Adipocyte (in vitro differentiated cells): Measurements from ENCODE around the gene DLEC1.
A peak's percentile ranks its signal among the peaks of the same experiment; 100 is the strongest.

ENCODE experiments used
- DNase-seq: peaks from one replicate; pipeline ENCODE4 v3.0.0-alpha.2; 2015; ENCODE audit warnings: low read depth
- H3K27me3 ChIP-seq: replicated peaks from 2 replicates; pipeline ENCODE4 v1.7.0; 2013; ENCODE audit warnings: mild to moderate bottlenecking, low read length, moderate library complexity; ENCODE audit not compliant: control insufficient read depth, insufficient read depth
- H3K36me3 ChIP-seq: 2 replicates; pipeline ENCODE4 v1.7.0; 2013; ENCODE audit warnings: low read length, mild to moderate bottlenecking, moderate library complexity; ENCODE audit not compliant: control insufficient read depth, insufficient read depth, severe bottlenecking
- H3K4me1 ChIP-seq: 2 replicates; pipeline ENCODE4 v1.7.0; 2013; ENCODE audit warnings: mild to moderate bottlenecking, low read length, moderate library complexity; ENCODE audit not compliant: control insufficient read depth, insufficient read depth
- H3K4me3 ChIP-seq: 2 replicates; pipeline ENCODE4 v1.7.0; 2013; ENCODE audit warnings: mild to moderate bottlenecking, low read length, moderate library complexity
- H3K9ac ChIP-seq: 2 replicates; pipeline ENCODE4 v1.7.0; 2013; ENCODE audit warnings: mild to moderate bottlenecking, low read length, moderate library complexity
- H3K9me3 ChIP-seq: 2 replicates; pipeline ENCODE4 v1.7.0; 2013; ENCODE audit warnings: mild to moderate bottlenecking, low read length, moderate library complexity; ENCODE audit not compliant: control insufficient read depth

Gene DLEC1

DNA sequence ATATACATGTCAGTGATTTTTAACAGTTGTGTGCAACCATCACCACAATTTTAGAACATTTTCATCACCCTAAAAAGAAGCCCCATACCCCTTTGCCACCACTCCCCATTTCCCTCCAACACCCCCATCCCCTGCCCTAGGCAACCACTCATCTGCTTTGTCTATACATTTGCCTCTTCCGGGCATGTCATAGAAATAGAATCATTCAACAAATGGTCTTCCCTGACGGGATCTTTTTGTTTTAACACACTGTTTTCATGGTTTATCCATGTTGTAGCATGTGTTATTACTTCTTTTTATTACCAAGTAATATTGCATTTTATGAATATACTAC lies 44.4 kb upstream of the DLEC1 start:
- H3K4me3 ChIP-seq: peak overlapping the region; percentile 82
- DNase-seq: no peak
- H3K4me1 ChIP-seq: peaks cover 17% of the 10 kb centered on the region
- H3K9ac ChIP-seq: peak overlapping the region; percentile 86
- H3K36me3 ChIP-seq: no peaks in the 10 kb centered on the region
- H3K9me3 ChIP-seq: no peaks in the 10 kb centered on the region
- no peaks in the 10 kb centered on the region for H3K27me3 ChIP-seq

DNA sequence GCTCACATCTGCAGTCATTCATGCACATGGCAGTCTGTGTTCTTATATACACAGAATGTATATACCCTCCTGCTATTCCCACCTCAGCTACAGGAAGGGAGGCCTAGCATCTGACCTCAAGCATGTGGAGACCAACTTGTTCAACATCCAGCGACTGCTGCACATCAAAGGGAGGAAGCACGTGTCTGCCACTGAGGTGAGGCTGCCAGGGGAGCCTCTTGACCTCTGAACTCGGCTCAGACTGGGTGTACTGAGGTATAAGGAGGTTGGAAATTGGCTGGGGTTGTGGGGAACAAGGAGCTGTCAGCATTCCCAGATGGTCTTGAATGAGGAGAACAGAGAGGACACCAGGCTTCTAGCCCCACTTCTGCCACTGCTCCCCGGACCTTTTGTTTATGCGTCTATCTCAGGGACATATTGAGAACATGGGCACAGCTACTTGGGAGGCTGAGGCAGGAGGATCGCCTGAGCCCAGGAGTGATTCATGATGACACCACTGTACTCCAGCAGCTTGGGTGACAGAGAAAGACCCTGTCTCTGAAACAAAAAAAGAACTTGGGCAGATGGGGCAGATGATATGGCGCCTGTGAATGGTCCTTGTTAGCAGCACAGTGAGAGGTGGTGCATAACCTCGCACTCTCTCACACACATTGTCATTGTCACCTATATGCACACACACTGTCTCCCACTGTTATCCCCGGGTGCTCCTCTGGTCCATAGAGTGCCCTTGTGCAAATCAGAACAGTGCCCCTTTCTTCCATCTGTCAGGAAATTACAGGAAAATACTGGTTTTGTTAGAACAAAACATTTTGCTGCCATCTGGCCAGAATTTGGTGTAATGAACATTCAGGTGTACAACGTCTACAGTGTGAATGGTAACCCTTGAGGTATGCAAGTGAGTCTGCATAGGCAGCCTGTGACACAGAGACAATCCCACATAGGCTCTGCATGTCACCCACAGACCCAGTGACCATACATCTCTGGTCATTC lies 43.1 kb upstream of the DLEC1 start:
- no peaks in the 10 kb centered on the region for H3K36me3 ChIP-seq
- H3K9me3 ChIP-seq: no peaks in the 10 kb centered on the region
- no peak overlapping the region for H3K9ac ChIP-seq
- no peaks in the 10 kb centered on the region for H3K27me3 ChIP-seq
- peaks cover 17% of the 10 kb centered on the region for H3K4me1 ChIP-seq
- no peak for DNase-seq
- no peak overlapping the region for H3K4me3 ChIP-seq

DNA sequence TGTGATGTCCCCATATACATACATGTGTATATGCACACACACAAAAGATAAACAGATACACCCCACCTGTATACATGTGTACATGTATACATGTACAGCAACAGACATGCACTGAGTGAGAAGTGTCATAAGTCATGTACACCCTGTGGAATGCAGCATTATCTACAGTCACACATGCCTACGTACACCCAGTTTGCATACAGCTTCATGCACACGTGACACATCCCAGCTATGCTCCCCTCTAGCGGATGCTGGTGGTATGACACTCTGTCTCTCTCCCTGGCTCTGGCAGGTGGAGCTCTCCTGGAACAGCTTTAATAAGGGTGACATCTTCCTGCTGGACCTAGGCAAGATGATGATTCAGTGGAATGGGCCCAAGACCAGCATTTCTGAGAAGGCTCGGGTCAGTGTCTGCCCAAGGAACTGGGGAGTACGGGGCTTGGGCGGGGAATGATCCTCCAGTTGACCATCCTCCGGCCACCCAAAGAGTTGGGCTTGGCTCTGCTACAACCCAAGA lies 42.2 kb upstream of the DLEC1 start:
- no peaks in the 10 kb centered on the region for H3K27me3 ChIP-seq
- no peaks in the 10 kb centered on the region for H3K9me3 ChIP-seq
- peaks cover 17% of the 10 kb centered on the region for H3K4me1 ChIP-seq
- peaks cover 3% of the 10 kb centered on the region for H3K36me3 ChIP-seq
- no peak overlapping the region for H3K9ac ChIP-seq
- H3K4me3 ChIP-seq: no peak overlapping the region
- DNase-seq: peak; percentile 83

DNA sequence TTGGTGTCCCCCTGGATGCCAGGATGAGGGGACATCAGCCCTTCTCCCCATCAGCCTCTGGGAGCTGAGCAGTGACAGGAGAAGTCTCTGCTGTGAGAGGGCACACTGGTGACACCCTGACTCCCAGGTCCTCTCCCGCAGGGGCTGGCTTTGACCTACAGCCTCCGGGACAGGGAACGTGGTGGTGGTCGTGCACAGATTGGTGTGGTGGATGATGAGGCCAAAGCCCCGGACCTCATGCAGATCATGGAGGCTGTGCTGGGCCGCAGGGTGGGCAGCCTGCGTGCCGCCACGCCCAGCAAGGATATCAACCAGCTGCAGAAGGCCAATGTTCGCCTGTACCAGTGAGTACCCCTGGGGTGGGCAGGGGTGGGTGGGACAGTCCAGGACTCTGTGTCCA lies 41.7 kb upstream of the DLEC1 start:
- no peak overlapping the region for H3K4me3 ChIP-seq
- no peaks in the 10 kb centered on the region for H3K9me3 ChIP-seq
- peaks cover 17% of the 10 kb centered on the region for H3K4me1 ChIP-seq
- H3K9ac ChIP-seq: no peak overlapping the region
- peaks cover 3% of the 10 kb centered on the region for H3K36me3 ChIP-seq
- H3K27me3 ChIP-seq: no peaks in the 10 kb centered on the region
- DNase-seq: no peak

DNA sequence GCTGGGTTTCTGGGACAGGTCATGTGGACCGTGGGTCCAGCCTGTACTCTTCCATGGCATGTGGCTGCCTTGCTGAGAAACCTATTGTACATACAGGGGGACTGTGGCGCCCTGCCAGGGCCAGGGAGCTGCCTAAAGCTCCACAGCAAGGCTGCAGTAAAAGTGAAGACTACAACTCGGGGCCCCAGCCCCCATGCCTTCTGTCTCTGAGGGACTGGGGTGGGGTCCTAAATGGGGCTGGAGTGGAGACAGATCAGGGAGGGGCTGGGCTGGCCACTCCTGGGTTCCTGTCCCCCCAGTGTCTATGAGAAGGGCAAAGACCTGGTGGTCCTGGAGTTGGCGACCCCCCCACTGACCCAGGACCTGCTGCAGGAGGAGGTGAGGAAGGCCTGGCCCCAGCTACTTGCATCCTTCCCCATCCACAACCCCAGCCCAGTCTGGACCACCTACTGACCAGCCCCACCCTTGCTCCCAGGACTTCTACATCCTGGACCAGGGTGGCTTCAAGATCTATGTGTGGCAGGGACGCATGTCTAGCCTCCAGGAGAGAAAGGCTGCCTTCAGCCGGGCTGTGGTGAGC lies 41.1 kb upstream of the DLEC1 start:
- H3K4me3 ChIP-seq: no peak overlapping the region
- H3K4me1 ChIP-seq: peaks cover 17% of the 10 kb centered on the region
- H3K27me3 ChIP-seq: no peaks in the 10 kb centered on the region
- DNase-seq: no peak
- peaks cover 3% of the 10 kb centered on the region for H3K36me3 ChIP-seq
- no peaks in the 10 kb centered on the region for H3K9me3 ChIP-seq
- H3K9ac ChIP-seq: peak overlapping the region; percentile 91

DNA sequence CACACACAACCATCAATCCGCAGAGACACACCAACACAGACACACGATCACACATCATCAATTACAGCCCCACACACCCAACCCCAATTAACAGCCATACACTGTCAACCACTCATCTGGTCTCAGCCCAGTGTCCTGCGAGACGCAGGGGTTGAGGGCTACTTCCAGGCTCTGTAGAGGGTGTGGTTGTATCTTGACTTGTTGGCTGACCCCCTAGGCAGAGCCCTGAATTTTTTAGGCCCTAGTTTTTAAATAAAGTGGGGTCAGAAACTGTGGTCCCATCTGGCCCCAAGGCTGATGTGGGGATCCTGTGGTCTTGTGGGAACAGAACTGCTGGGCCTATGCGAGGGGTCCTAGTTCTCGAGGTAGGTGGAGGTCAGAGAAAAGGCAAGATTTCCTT lies 39.2 kb upstream of the DLEC1 start:
- Histone ChIP-seq H3K27me3 (no peaks in the 10 kb centered on the region), H3K36me3 (peaks cover 3% of the 10 kb centered on the region), H3K4me3 (no peak overlapping the region), H3K9me3 (no peaks in the 10 kb centered on the region), H3K9ac (no peak overlapping the region), H3K4me1 (peaks cover 19% of the 10 kb centered on the region)
- no peak for DNase-seq

DNA sequence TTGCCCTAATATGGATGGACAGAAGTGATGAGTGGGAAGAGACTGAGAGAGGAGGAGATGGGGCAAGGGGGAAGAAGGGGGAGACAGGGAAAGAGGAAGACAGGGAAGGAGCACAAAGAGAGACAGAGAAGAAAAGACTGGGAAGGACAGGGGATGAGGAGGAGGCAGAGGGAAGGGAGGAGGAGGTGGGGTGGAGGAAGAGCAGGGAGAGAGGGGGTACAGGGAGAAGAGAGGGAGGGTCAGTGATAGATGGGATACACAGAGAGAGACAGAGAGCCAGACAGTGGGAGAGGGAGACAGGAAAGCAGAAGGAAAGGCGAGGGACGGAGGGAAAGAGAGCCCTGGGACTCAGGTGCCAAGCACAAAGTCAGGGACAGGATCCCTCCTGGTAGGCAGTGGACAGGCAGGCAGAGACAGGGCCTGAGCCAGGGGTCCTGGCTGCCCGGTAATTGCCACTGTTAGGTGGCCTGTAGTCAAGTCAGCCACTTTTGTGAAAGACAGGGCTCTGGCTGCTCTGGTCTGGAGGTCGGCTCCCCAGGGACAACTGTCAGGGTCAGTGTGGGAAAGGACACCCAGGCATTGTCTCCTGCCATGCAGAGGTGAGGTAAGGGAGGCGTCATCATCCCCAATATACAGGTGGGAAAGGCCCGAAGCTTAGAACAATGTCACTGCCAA lies 38.6 kb upstream of the DLEC1 start:
- no peaks in the 10 kb centered on the region for H3K27me3 ChIP-seq
- H3K4me1 ChIP-seq: peaks cover 19% of the 10 kb centered on the region
- no peak overlapping the region for H3K9ac ChIP-seq
- DNase-seq: no peak
- H3K9me3 ChIP-seq: no peaks in the 10 kb centered on the region
- peaks cover 3% of the 10 kb centered on the region for H3K36me3 ChIP-seq
- H3K4me3 ChIP-seq: no peak overlapping the region

DNA sequence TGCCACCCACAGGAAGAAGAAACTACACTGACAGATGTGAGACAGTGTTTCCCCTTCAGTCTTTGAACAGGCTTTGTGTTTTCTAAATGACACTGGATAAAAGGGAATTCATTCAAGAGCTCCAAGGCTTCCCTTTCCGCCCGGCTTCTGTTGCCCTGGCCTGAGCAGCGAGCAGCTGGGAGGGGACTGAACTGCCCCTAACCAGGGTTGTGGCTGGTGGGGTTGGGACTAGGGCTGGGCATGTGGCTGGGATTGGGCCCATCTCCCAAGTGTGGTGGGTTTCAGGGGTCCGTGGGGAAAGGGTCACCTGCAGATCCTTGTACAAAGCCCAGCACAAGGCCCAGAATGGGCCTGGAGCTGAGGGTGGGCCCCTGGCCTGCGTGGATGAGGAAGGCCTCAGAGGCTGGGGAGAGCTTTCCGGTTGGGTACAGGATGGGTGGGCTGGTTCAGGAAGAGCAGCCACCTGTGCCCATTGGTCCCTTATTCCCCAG lies 38.0 kb upstream of the DLEC1 start:
- peaks cover 3% of the 10 kb centered on the region for H3K36me3 ChIP-seq
- H3K9ac ChIP-seq: no peak overlapping the region
- no peaks in the 10 kb centered on the region for H3K27me3 ChIP-seq
- DNase-seq: no peak
- H3K4me3 ChIP-seq: no peak overlapping the region
- peaks cover 22% of the 10 kb centered on the region for H3K4me1 ChIP-seq
- H3K9me3 ChIP-seq: no peaks in the 10 kb centered on the region

DNA sequence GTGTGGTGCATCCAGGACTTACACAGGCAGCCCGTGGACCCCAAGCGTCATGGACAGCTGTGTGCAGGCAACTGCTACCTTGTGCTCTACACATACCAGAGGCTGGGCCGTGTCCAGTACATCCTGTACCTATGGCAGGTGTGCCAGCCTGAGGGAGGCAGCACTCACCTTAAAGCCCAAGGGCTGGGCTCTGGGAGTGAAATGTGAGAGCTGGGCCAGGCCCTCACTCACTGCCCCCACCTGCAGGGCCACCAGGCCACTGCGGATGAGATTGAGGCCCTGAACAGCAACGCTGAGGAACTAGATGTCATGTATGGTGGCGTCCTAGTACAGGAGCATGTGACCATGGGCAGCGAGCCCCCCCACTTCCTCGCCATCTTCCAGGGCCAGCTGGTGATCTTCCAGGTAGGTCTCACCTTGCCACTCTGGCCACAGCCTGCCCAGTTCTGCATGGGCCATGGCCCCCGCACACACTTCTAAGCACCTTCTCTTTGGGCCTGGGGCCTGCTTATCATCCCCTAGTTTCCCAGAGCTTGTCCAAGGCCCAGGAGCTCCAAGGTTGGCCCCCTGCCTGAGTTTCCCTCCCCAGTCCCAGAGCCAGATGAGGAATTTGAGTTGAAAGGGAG lies 37.4 kb upstream of the DLEC1 start:
- H3K27me3 ChIP-seq: no peaks in the 10 kb centered on the region
- H3K4me3 ChIP-seq: no peak overlapping the region
- peaks cover 9% of the 10 kb centered on the region for H3K36me3 ChIP-seq
- no peak overlapping the region for H3K9ac ChIP-seq
- DNase-seq: no peak
- H3K4me1 ChIP-seq: peaks cover 22% of the 10 kb centered on the region
- no peaks in the 10 kb centered on the region for H3K9me3 ChIP-seq

DNA sequence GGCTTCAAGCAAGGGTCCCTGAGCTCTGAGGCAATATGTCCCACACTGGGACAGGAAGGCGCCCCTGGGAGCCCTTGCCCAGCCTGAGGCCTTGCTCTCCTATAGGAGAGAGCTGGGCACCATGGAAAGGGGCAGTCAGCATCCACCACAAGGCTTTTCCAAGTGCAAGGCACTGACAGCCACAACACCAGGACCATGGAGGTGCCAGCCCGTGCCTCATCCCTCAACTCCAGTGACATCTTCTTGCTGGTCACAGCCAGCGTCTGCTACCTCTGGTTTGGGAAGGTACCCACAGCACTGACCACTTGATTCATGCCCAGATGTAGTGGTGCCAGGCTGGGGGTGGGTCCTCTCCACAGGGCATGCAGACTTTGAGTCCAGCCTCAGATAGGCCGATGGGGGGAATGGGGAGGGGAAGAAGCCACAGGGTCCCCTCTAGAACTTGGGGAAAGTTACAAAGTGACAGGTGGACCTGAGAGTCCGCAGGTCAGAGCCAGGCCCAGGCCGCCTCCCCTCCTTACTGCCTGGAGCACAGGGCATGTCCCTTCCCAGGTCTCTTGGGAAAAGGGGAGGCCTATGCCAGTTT lies 36.6 kb upstream of the DLEC1 start:
- Histone ChIP-seq H3K4me3 (no peak overlapping the region), H3K36me3 (peaks cover 17% of the 10 kb centered on the region)
- DNase-seq: no peak

More for the DNA sequence above, 36.6 kb upstream of the DLEC1 start:
- Histone ChIP-seq H3K9me3 (no peaks in the 10 kb centered on the region), H3K4me1 (peaks cover 22% of the 10 kb centered on the region), H3K27me3 (no peaks in the 10 kb centered on the region), H3K9ac (no peak overlapping the region)
